Neural cell (in vitro differentiated cells): ENCODE data around the gene LRRK1. TPM values are rescaled to one million over a fixed set of nuclear protein-coding genes. Genes with fewer than 3 reads are reported as not detected.

Experiments used
- H2AFZ ChIP-seq: fragments of 200-600, 300-800 bp; sonication (generic), shearing (Covaris generic); 2 replicates; pipeline ENCODE4 v1.6.0; 2014; ENCODE audit warnings: low read depth, mild to moderate bottlenecking, antibody characterized with exemption, low read length, moderate library complexity
- H3F3A ChIP-seq: fragments of 200-600 bp; shearing (Covaris generic); 2 replicates; pipeline ENCODE4 v1.6.1; 2016; ENCODE audit warnings: mild to moderate bottlenecking, moderate library complexity, mixed read lengths, antibody characterized with exemption, low read length; ENCODE audit not compliant: insufficient read depth, poor library complexity, severe bottlenecking
- H3K27ac ChIP-seq: fragments of 200-600, 300-800 bp; sonication (generic), shearing (Covaris generic); 2 replicates; pipeline ENCODE4 v1.5.1; 2014; ENCODE audit warnings: mild to moderate bottlenecking, low read length, moderate library complexity
- H3K27me3 ChIP-seq: fragments of 300-800, 200-600 bp; sonication (generic), shearing (Covaris generic); 2 replicates; pipeline ENCODE4 v1.6.0; 2014; ENCODE audit warnings: mild to moderate bottlenecking, low read depth, low read length, moderate library complexity; ENCODE audit not compliant: insufficient read depth
- H3K36me3 ChIP-seq: fragments of 300-800, 200-600 bp; sonication (generic), shearing (Covaris generic); 2 replicates; pipeline ENCODE4 v1.5.1; 2014; ENCODE audit warnings: mild to moderate bottlenecking, antibody characterized with exemption, low read length, moderate library complexity; ENCODE audit not compliant: insufficient read depth
- H3K4me2 ChIP-seq: fragments of 300-800, 200-600 bp; sonication (generic), shearing (Covaris generic); 2 replicates; pipeline ENCODE4 v1.6.0; 2014; ENCODE audit warnings: mild to moderate bottlenecking, low read length
- H3K4me3 ChIP-seq: fragments of 300-800, 200-600 bp; sonication (generic), shearing (Covaris generic); 2 replicates; pipeline ENCODE4 v1.5.1; 2014; ENCODE audit warnings: mild to moderate bottlenecking, low read length, moderate library complexity
- H3K79me2 ChIP-seq: fragments of 200-600 bp; shearing (Covaris generic); replicated peaks from 2 replicates; pipeline ENCODE4 v1.6.0; 2014; ENCODE audit warnings: mild to moderate bottlenecking, low read length, moderate library complexity; ENCODE audit not compliant: insufficient read depth
- H3K9ac ChIP-seq: fragments of 300-800, 200-600 bp; sonication (generic), shearing (Covaris generic); 2 replicates; pipeline ENCODE4 v1.6.1; 2016; ENCODE audit warnings: mild to moderate bottlenecking, low read length, mixed read lengths
- H3K9me2 ChIP-seq: fragments of 200-600 bp; shearing (Covaris generic); 2 replicates; pipeline ENCODE4 v1.6.1; 2016; ENCODE audit warnings: mild to moderate bottlenecking, low read length, mixed read lengths; ENCODE audit not compliant: insufficient read depth
- H3K9me3 ChIP-seq: fragments of 200-600, 300-800 bp; sonication (generic), shearing (Covaris generic); 2 replicates; pipeline ENCODE4 v1.6.1; 2016; ENCODE audit warnings: mild to moderate bottlenecking, mixed run types, low read length, moderate library complexity, mixed read lengths
- H4K20me1 ChIP-seq: fragments of 200-600 bp; shearing (Covaris generic); 2 replicates; pipeline ENCODE4 v1.6.1; 2016; ENCODE audit warnings: mild to moderate bottlenecking, mixed run types; ENCODE audit not compliant: insufficient read depth
- EP300 ChIP-seq: fragments of 450-650 bp; conservative IDR thresholded peaks from 2 replicates; pipeline ENCODE4 v1.6.1; 2014; ENCODE audit warnings: antibody characterized with exemption, mild to moderate bottlenecking, moderate library complexity; ENCODE audit not compliant: poor library complexity, severe bottlenecking
- EZH2 ChIP-seq: fragments of 200-600, 300-800 bp; shearing (Covaris generic), sonication (generic); IDR thresholded peaks from 2 replicates; pipeline ENCODE4 v1.6.1; 2014; ENCODE audit warnings: antibody characterized with exemption, low read length, borderline replicate concordance, mild to moderate bottlenecking; ENCODE audit not compliant: insufficient read depth, poor library complexity, severe bottlenecking
- MXI1 ChIP-seq: fragments of 450-650 bp; conservative IDR thresholded peaks from 2 replicates; pipeline ENCODE4 v1.6.1; 2014; ENCODE audit warnings: antibody characterized with exemption, mild to moderate bottlenecking; ENCODE audit not compliant: poor library complexity, severe bottlenecking
- POLR2AphosphoS5 ChIP-seq: IDR thresholded peaks from 2 replicates; pipeline ENCODE4 v1.6.1; 2012
- RAD21 ChIP-seq: fragments of 450-650 bp; conservative IDR thresholded peaks from 2 replicates; pipeline ENCODE4 v1.6.1; 2014; ENCODE audit warnings: antibody characterized with exemption, mild to moderate bottlenecking, moderate library complexity
- SMC3 ChIP-seq: fragments of 450-650 bp; conservative IDR thresholded peaks from 2 replicates; pipeline ENCODE4 v1.6.1; 2014; ENCODE audit warnings: antibody characterized with exemption, mild to moderate bottlenecking, moderate library complexity; ENCODE audit not compliant: poor library complexity
- TAF1 ChIP-seq: IDR thresholded peaks from 2 replicates; pipeline ENCODE4 v1.6.1; 2012; ENCODE audit warnings: low read depth
- polyA plus RNA-seq: library from polyadenylated mRNA; depleted of rRNA; stranded (reverse); fragments of >200 nt; gene quantifications from 2 replicates; pipeline ENCODE4 v1.2.3, GENCODE V29; 2014
- TF ChIP-seq, protein P1 (sequence below): IDR thresholded peaks from 2 replicates; pipeline ENCODE4 v1.6.1; 2012; ENCODE audit warnings: borderline replicate concordance
- TF ChIP-seq, protein P2 (sequence below): fragments of 450-650 bp; IDR thresholded peaks from 2 replicates; pipeline ENCODE4 v1.5.1; 2014; ENCODE audit warnings: antibody characterized with exemption, mild to moderate bottlenecking, moderate library complexity; ENCODE audit not compliant: poor library complexity, severe bottlenecking

LRRK1 gene
- polyA plus RNA-seq, 1 donor from 2014 or later: 0.06 TPM

DNA sequence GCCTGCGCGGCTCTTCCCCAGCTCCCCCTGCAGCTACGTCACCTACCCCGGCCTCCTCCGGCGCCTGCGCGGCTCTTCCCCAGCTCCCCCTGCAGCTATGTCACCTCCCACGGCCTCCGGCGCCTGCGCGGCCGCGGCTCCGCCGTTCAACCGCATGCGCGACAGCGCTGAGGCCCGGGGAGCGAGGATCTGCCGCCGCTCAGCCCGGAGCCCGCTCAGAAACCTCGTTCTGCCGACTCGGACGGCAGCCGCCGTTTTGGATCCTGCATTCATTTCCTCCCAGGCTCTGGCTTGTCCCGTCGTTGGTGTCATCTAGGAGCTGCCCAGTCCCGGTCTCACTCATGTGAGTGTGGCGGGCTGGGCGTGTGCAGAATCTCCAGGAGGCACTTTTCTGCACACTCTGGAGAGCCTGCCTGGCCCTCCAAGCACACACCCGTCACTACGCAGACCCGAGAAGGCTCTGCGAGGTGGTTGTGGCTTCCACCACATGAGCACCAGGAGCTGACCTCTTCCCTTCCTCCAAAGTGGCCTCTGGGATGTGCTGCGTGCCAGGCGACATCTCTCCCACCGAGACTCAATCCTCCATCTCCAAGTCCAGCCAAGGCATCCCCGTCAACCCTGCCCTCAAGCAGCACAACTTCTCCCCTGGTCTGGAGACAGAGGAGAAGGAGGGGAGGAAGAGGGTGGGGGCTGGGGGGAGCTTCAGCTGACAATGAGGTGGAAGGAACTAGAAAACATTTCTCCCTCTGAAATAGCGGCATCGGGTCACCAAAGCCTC lies 167.4 kb downstream of the LRRK1 start:
- Histone ChIP-seq H3K27me3 (no peaks in the 10 kb centered on the region), H3K36me3 (no peaks in the 10 kb centered on the region), H4K20me1 (no peaks in the 10 kb centered on the region), H3K4me2 (no peak overlapping the region), H3K9me3 (no peaks in the 10 kb centered on the region), H3F3A (no peaks in the 10 kb centered on the region), H3K4me3 (no peak overlapping the region), H3K27ac (no peak overlapping the region), H2AFZ (no peak overlapping the region), H3K79me2 (no peaks in the 10 kb centered on the region), H3K9ac (no peak overlapping the region), H3K9me2 (no peaks in the 10 kb centered on the region)
- TF ChIP-seq EZH2: no peak
- TF ChIP-seq EP300: no peak
- no peak for TF ChIP-seq MXI1
- TF ChIP-seq, protein P1, sequence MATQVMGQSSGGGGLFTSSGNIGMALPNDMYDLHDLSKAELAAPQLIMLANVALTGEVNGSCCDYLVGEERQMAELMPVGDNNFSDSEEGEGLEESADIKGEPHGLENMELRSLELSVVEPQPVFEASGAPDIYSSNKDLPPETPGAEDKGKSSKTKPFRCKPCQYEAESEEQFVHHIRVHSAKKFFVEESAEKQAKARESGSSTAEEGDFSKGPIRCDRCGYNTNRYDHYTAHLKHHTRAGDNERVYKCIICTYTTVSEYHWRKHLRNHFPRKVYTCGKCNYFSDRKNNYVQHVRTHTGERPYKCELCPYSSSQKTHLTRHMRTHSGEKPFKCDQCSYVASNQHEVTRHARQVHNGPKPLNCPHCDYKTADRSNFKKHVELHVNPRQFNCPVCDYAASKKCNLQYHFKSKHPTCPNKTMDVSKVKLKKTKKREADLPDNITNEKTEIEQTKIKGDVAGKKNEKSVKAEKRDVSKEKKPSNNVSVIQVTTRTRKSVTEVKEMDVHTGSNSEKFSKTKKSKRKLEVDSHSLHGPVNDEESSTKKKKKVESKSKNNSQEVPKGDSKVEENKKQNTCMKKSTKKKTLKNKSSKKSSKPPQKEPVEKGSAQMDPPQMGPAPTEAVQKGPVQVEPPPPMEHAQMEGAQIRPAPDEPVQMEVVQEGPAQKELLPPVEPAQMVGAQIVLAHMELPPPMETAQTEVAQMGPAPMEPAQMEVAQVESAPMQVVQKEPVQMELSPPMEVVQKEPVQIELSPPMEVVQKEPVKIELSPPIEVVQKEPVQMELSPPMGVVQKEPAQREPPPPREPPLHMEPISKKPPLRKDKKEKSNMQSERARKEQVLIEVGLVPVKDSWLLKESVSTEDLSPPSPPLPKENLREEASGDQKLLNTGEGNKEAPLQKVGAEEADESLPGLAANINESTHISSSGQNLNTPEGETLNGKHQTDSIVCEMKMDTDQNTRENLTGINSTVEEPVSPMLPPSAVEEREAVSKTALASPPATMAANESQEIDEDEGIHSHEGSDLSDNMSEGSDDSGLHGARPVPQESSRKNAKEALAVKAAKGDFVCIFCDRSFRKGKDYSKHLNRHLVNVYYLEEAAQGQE: no peak
- TF ChIP-seq, protein P2, sequence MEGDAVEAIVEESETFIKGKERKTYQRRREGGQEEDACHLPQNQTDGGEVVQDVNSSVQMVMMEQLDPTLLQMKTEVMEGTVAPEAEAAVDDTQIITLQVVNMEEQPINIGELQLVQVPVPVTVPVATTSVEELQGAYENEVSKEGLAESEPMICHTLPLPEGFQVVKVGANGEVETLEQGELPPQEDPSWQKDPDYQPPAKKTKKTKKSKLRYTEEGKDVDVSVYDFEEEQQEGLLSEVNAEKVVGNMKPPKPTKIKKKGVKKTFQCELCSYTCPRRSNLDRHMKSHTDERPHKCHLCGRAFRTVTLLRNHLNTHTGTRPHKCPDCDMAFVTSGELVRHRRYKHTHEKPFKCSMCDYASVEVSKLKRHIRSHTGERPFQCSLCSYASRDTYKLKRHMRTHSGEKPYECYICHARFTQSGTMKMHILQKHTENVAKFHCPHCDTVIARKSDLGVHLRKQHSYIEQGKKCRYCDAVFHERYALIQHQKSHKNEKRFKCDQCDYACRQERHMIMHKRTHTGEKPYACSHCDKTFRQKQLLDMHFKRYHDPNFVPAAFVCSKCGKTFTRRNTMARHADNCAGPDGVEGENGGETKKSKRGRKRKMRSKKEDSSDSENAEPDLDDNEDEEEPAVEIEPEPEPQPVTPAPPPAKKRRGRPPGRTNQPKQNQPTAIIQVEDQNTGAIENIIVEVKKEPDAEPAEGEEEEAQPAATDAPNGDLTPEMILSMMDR: no peak
- no peak for TF ChIP-seq POLR2AphosphoS5
- TF ChIP-seq TAF1: no peak

DNA sequence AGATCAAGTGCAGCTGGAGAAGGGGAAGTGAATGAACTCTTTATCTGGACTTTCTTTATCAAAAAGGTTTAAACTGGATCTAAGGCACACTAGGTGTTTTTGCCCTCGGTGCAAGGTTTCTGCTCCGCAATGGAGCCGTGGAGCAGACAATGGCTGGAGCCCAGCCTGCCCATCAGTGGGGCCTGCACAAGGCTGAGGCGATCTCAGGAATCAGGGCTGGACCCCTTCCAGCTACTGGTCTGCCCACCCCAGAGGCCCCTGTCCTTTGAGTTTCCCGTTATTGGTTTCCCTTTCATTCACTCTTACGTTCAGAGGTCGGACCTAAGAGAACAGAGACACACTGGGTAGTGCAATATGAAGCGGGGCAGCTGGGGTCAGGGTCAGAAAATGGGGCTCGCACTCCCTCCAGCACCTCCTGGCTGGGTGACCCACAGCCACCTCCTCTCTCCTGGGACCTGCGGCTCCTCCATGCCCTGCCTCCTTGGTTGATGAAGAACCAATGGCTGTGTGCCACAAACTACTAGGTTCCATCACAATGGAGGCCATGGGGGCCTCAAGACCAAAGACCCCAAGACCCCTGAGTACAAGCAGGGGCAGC lies 168.1 kb downstream of the LRRK1 start:
- no peaks in the 10 kb centered on the region for H3K9me3 ChIP-seq
- no peak overlapping the region for H3K9ac ChIP-seq
- H4K20me1 ChIP-seq: no peaks in the 10 kb centered on the region
- no peaks in the 10 kb centered on the region for H3F3A ChIP-seq
- no peaks in the 10 kb centered on the region for H3K36me3 ChIP-seq
- H3K79me2 ChIP-seq: no peaks in the 10 kb centered on the region
- no peak overlapping the region for H3K27ac ChIP-seq
- H3K4me3 ChIP-seq: no peak overlapping the region
- H2AFZ ChIP-seq: no peak overlapping the region
- TF ChIP-seq, protein P2: no peak
- no peak for TF ChIP-seq POLR2AphosphoS5
- no peak for TF ChIP-seq MXI1
- no peak for TF ChIP-seq SMC3
- TF ChIP-seq EP300: no peak
- TF ChIP-seq EZH2: no peak
- TF ChIP-seq, protein P1: no peak
- TF ChIP-seq RAD21: no peak
- no peak for TF ChIP-seq TAF1
- no peaks in the 10 kb centered on the region for H3K27me3 ChIP-seq
- no peaks in the 10 kb centered on the region for H3K9me2 ChIP-seq
- no peak overlapping the region for H3K4me2 ChIP-seq
